ENCODE measurements around the gene SLC40A1.

Gene SLC40A1

GRCh38 chr2:189559579-189560272 is 20.9 kb downstream of the SLC40A1 start:
- Histone ChIP-seq H3K27ac (ENCODE audit: low read depth, low read length) (no peak overlapping the region), H3K14ac (ENCODE audit: low read length) (peak overlapping the region; percentile 50), H2BK5ac (ENCODE audit: low read depth, low read length, poor library complexity) (no peak overlapping the region), H3K36me3 (ENCODE audit: control insufficient read depth in 1 of 2, insufficient read depth in 2 of 2, low read length in 2 of 2) (peaks cover 3 to 7% of the 10 kb centered on the region in 2 experiments), H3K4ac (ENCODE audit: low read depth, low read length) (no peak overlapping the region), H4K8ac (ENCODE audit: low read depth, low read length) (peak overlapping the region; percentile 17), H3K18ac (ENCODE audit: low read length) (no peak overlapping the region), H3K79me2 (ENCODE audit: control insufficient read depth, insufficient read depth, low read length, poor library complexity) (no peaks in the 10 kb centered on the region), H4K12ac (ENCODE audit: low read depth, low read length) (peak overlapping the region; percentile 50), H2BK120ac (ENCODE audit: insufficient read depth, low read length, poor library complexity) (peak overlapping the region; percentile 48), H3K9ac (ENCODE audit: low read length) (no peak overlapping the region), H3K79me1 (ENCODE audit: low read length) (peaks cover 5% of the 10 kb centered on the region), H3K4me3 (ENCODE audit: low read depth, low read length) (no peak overlapping the region), H3K4me1 (ENCODE audit: control insufficient read depth in 1 of 2, insufficient read depth in 2 of 2, low read length in 2 of 2) (peaks cover 9 to 11% of the 10 kb centered on the region in 2 experiments), H3K23ac (ENCODE audit: low read length) (no peak overlapping the region), H3K27me3 (ENCODE audit: insufficient read depth, low read length) (no peaks in the 10 kb centered on the region), H3K4me2 (ENCODE audit: low read length) (no peak overlapping the region), H2AK5ac (ENCODE audit: low read length) (peak overlapping the region; percentile 40), H3K9me3 (ENCODE audit: insufficient read depth, low read depth, low read length) (no peaks in the 10 kb centered on the region), H4K91ac (ENCODE audit: low read depth, low read length) (peak overlapping the region; percentile 67), H2AFZ (ENCODE audit: insufficient read depth, low read length, poor library complexity) (peak overlapping the region; percentile 54), H2BK12ac (ENCODE audit: low read length) (peak overlapping the region; percentile 53)
- DNase-seq: no peak
- no CpG with 5 or more reads among the region's 2 CpGs for WGBS (ENCODE audit: extremely low coverage, insufficient coverage, insufficient read length)

DNA sequence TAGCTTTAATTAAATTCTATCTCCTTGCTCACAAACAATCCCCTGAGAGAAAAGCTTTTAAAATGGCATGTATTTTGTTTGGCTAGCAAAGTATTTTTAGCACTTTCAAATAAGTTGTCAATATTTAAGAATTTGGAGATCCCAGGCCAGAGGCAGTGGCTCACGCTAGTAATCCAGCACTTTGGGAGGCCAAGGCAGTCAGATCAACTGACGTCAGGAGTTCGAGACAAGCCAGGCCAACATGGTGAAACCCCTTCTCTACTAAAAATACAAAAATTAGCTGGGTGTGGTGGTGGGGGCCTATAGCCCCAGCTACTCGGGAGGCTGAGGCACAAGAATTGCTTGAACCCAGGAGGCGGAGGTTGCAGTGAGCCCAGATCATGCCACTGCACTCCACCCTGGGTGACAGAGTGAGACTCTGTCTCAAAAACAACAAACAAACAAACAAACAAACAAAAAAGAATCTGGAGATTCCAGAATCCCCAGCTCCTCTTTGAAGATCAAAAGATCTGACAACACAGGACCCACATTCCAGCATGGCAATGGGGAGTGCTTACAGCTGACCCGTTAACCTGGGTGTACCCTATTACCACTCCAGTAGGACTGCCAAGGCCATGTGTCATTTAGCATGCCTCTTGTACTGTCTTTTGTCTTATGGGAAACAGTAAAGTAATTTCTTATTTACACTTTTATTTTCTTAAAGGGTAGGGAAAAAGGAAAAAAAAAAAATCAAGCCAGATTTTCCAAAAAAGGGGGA is 21.9 kb downstream of the SLC40A1 start:
- H3K79me2 ChIP-seq (ENCODE audit: control insufficient read depth, insufficient read depth, low read length, poor library complexity): no peaks in the 10 kb centered on the region
- no peak overlapping the region for H3K4me2 ChIP-seq (ENCODE audit: low read length)
- no peak overlapping the region for H4K8ac ChIP-seq (ENCODE audit: low read depth, low read length)
- peaks cover under 1 to 4% of the 10 kb centered on the region in 2 experiments for H3K36me3 ChIP-seq (ENCODE audit: control insufficient read depth in 1 of 2, insufficient read depth in 2 of 2, low read length in 2 of 2)
- H3K18ac ChIP-seq (ENCODE audit: low read length): no peak overlapping the region
- H2AK5ac ChIP-seq (ENCODE audit: low read length): no peak overlapping the region
- H2BK12ac ChIP-seq (ENCODE audit: low read length): peak overlapping the region; percentile 43
- H2BK5ac ChIP-seq (ENCODE audit: low read depth, low read length, poor library complexity): no peak overlapping the region
- peaks cover 9 to 11% of the 10 kb centered on the region in 2 experiments for H3K4me1 ChIP-seq (ENCODE audit: control insufficient read depth in 1 of 2, insufficient read depth in 2 of 2, low read length in 2 of 2)
- no peak overlapping the region for H2AFZ ChIP-seq (ENCODE audit: insufficient read depth, low read length, poor library complexity)
- no peak overlapping the region for H3K23ac ChIP-seq (ENCODE audit: low read length)
- no peak overlapping the region for H3K4me3 ChIP-seq (ENCODE audit: low read depth, low read length)
- no peak overlapping the region for H4K91ac ChIP-seq (ENCODE audit: low read depth, low read length)
- no peaks in the 10 kb centered on the region for H3K27me3 ChIP-seq (ENCODE audit: insufficient read depth, low read length)
- no peak overlapping the region for H3K27ac ChIP-seq (ENCODE audit: low read depth, low read length)
- no peak overlapping the region for H2BK120ac ChIP-seq (ENCODE audit: insufficient read depth, low read length, poor library complexity)
- no peak overlapping the region for H4K12ac ChIP-seq (ENCODE audit: low read depth, low read length)
- no peak for DNase-seq
- H3K9me3 ChIP-seq (ENCODE audit: insufficient read depth, low read depth, low read length): no peaks in the 10 kb centered on the region
- H3K4ac ChIP-seq (ENCODE audit: low read depth, low read length): no peak overlapping the region
- no CpG with 5 or more reads among the region's 6 CpGs for WGBS (ENCODE audit: extremely low coverage, insufficient coverage, insufficient read length)
- H3K79me1 ChIP-seq (ENCODE audit: low read length): peaks cover 5% of the 10 kb centered on the region
- no peak overlapping the region for H3K9ac ChIP-seq (ENCODE audit: low read length)
- no peak overlapping the region for H3K14ac ChIP-seq (ENCODE audit: low read length)

DNA sequence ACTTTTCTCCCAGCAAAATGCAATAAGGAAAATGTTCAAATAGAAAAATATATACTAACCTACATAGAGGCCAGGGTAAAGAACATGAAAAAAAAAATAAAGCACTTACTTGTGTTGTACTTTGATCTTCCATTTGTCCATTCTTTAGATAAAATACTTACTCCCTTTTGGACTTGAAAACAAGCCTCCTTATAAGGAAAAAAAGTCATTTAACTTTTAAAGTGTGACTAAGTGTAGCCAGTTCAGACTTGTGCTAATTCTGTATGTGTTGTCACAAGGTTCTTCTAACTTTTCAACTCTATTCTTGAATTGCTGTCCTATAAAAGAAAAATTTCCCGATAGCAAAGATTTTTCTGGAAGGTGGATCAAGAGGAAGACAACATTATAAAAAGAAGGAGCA is 23.2 kb downstream of the SLC40A1 start:
- H2AK5ac ChIP-seq (ENCODE audit: low read length): no peak overlapping the region
- H2BK5ac ChIP-seq (ENCODE audit: low read depth, low read length, poor library complexity): no peak overlapping the region
- H4K8ac ChIP-seq (ENCODE audit: low read depth, low read length): no peak overlapping the region
- H3K18ac ChIP-seq (ENCODE audit: low read length): no peak overlapping the region
- peaks cover 9 to 11% of the 10 kb centered on the region in 2 experiments for H3K4me1 ChIP-seq (ENCODE audit: control insufficient read depth in 1 of 2, insufficient read depth in 2 of 2, low read length in 2 of 2)
- no peaks in the 10 kb centered on the region for H3K9me3 ChIP-seq (ENCODE audit: insufficient read depth, low read depth, low read length)
- no peak overlapping the region for H4K91ac ChIP-seq (ENCODE audit: low read depth, low read length)
- no peak overlapping the region for H3K4ac ChIP-seq (ENCODE audit: low read depth, low read length)
- no peak overlapping the region for H3K23ac ChIP-seq (ENCODE audit: low read length)
- peaks cover 5% of the 10 kb centered on the region for H3K79me1 ChIP-seq (ENCODE audit: low read length)
- no peaks in the 10 kb centered on the region for H3K79me2 ChIP-seq (ENCODE audit: control insufficient read depth, insufficient read depth, low read length, poor library complexity)
- no peak overlapping the region for H3K27ac ChIP-seq (ENCODE audit: low read depth, low read length)
- H2AFZ ChIP-seq (ENCODE audit: insufficient read depth, low read length, poor library complexity): no peak overlapping the region
- H3K4me2 ChIP-seq (ENCODE audit: low read length): no peak overlapping the region
- H3K27me3 ChIP-seq (ENCODE audit: insufficient read depth, low read length): no peaks in the 10 kb centered on the region
- no peak for DNase-seq
- no peak overlapping the region for H4K12ac ChIP-seq (ENCODE audit: low read depth, low read length)
- H3K4me3 ChIP-seq (ENCODE audit: low read depth, low read length): no peak overlapping the region
- WGBS (ENCODE audit: extremely low coverage, insufficient coverage, insufficient read length): no CpG with 5 or more reads among the region's 1 CpG
- H3K14ac ChIP-seq (ENCODE audit: low read length): no peak overlapping the region
- no peak overlapping the region for H2BK12ac ChIP-seq (ENCODE audit: low read length)
- H2BK120ac ChIP-seq (ENCODE audit: insufficient read depth, low read length, poor library complexity): no peak overlapping the region
- H3K36me3 ChIP-seq (ENCODE audit: control insufficient read depth in 1 of 2, insufficient read depth in 2 of 2, low read length in 2 of 2): peaks cover 0 to 2% of the 10 kb centered on the region in 2 experiments
- H3K9ac ChIP-seq (ENCODE audit: low read length): no peak overlapping the region

DNA sequence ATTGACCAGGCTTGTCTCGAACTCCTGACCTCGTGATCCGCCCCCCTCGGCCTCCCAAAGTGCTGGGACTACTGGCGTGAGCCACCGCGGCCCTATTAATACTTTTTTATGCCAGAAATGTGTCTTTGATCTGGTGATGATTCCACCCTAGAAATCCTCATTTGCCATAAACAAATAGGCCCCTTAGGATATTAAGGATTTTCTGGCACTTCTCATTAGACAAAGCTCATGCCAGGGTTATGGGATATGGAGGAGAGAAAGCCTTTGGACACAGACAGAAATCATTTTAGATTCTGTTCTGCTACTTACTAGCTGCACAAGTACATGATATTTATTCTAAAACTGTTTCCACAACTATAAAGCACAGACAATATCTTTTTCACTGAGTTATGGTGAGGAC is 24.1 kb downstream of the SLC40A1 start:
- no peak overlapping the region for H3K4ac ChIP-seq (ENCODE audit: low read depth, low read length)
- H3K9ac ChIP-seq (ENCODE audit: low read length): no peak overlapping the region
- H2BK5ac ChIP-seq (ENCODE audit: low read depth, low read length, poor library complexity): no peak overlapping the region
- no peak overlapping the region for H3K18ac ChIP-seq (ENCODE audit: low read length)
- H2AK5ac ChIP-seq (ENCODE audit: low read length): no peak overlapping the region
- no peak overlapping the region for H4K8ac ChIP-seq (ENCODE audit: low read depth, low read length)
- no peak for DNase-seq
- H3K27me3 ChIP-seq (ENCODE audit: insufficient read depth, low read length): no peaks in the 10 kb centered on the region
- no peak overlapping the region for H3K4me3 ChIP-seq (ENCODE audit: low read depth, low read length)
- H2BK12ac ChIP-seq (ENCODE audit: low read length): no peak overlapping the region
- no peak overlapping the region for H3K14ac ChIP-seq (ENCODE audit: low read length)
- H3K4me2 ChIP-seq (ENCODE audit: low read length): no peak overlapping the region
- no peak overlapping the region for H2AFZ ChIP-seq (ENCODE audit: insufficient read depth, low read length, poor library complexity)
- peaks cover 7% of the 10 kb centered on the region for H3K79me1 ChIP-seq (ENCODE audit: low read length)
- H3K27ac ChIP-seq (ENCODE audit: low read depth, low read length): no peak overlapping the region
- no CpG with 5 or more reads among the region's 7 CpGs for WGBS (ENCODE audit: extremely low coverage, insufficient coverage, insufficient read length)
- H4K91ac ChIP-seq (ENCODE audit: low read depth, low read length): no peak overlapping the region
- H3K4me1 ChIP-seq (ENCODE audit: control insufficient read depth in 1 of 2, insufficient read depth in 2 of 2, low read length in 2 of 2): peaks cover 9 to 11% of the 10 kb centered on the region in 2 experiments
- H3K9me3 ChIP-seq (ENCODE audit: insufficient read depth, low read depth, low read length): no peaks in the 10 kb centered on the region
- H3K36me3 ChIP-seq (ENCODE audit: control insufficient read depth in 1 of 2, insufficient read depth in 2 of 2, low read length in 2 of 2): no peaks in the 10 kb centered on the region
- no peak overlapping the region for H2BK120ac ChIP-seq (ENCODE audit: insufficient read depth, low read length, poor library complexity)
- no peaks in the 10 kb centered on the region for H3K79me2 ChIP-seq (ENCODE audit: control insufficient read depth, insufficient read depth, low read length, poor library complexity)
- H4K12ac ChIP-seq (ENCODE audit: low read depth, low read length): no peak overlapping the region
- H3K23ac ChIP-seq (ENCODE audit: low read length): no peak overlapping the region

Measured in trophoblast cell (in vitro differentiated cells and primary cell).